Ishikawa (cell line): ENCODE results near the gene KRTAP4-9.

Experiments used
- CEBPB ChIP-seq: IDR thresholded peaks from 2 replicates; pipeline ENCODE4 v1.6.1; 2012
- CREB1 ChIP-seq: IDR thresholded peaks from 2 replicates; pipeline ENCODE4 v1.6.1; 2012; ENCODE audit warnings: low read depth
- EGR1 ChIP-seq: IDR thresholded peaks from 2 replicates; pipeline ENCODE4 v1.6.1; 2012
- EP300 ChIP-seq: IDR thresholded peaks from 2 replicates; pipeline ENCODE4 v1.6.1; 2012; ENCODE audit warnings: borderline replicate concordance
- FOXM1 ChIP-seq: IDR thresholded peaks from 2 replicates; pipeline ENCODE4 v1.6.1; 2012; ENCODE audit warnings: low read depth, borderline replicate concordance
- MAX ChIP-seq: IDR thresholded peaks from 2 replicates; pipeline ENCODE4 v1.6.1; 2012
- NFIC ChIP-seq: IDR thresholded peaks from 2 replicates; pipeline ENCODE4 v1.6.1; 2012
- RAD21 ChIP-seq: IDR thresholded peaks from 2 replicates; pipeline ENCODE4 v1.6.1; 2012; ENCODE audit warnings: low read depth
- REST ChIP-seq: IDR thresholded peaks from 2 replicates; pipeline ENCODE4 v1.6.1; 2012; ENCODE audit warnings: low read depth, mild to moderate bottlenecking
- TAF1 ChIP-seq: IDR thresholded peaks from 2 replicates; pipeline ENCODE4 v1.6.1; 2012; ENCODE audit warnings: low read depth, mild to moderate bottlenecking
- TCF12 ChIP-seq: IDR thresholded peaks from 2 replicates; pipeline ENCODE4 v1.6.1; 2012; ENCODE audit warnings: low read depth
- TEAD4 ChIP-seq: IDR thresholded peaks from 2 replicates; pipeline ENCODE4 v1.6.1; 2012
- USF1 ChIP-seq: IDR thresholded peaks from 2 replicates; pipeline ENCODE4 v1.6.1; 2012
- YY1 ChIP-seq: IDR thresholded peaks from 2 replicates; pipeline ENCODE4 v1.6.1; 2012; ENCODE audit warnings: low read depth
- ZBTB7A ChIP-seq: IDR thresholded peaks from 2 replicates; pipeline ENCODE4 v1.6.1; 2012; ENCODE audit warnings: low read depth

Gene KRTAP4-9

GRCh38 chr17:41103896-41104295, 1.3 kb upstream of the KRTAP4-9 start:
- TF ChIP-seq MAX (no peak), FOXM1 (no peak), REST (no peak), TAF1 (no peak), CREB1 (no peak), ZBTB7A (no peak), CEBPB (no peak), EP300 (no peak), TCF12 (no peak), TEAD4 (no peak), YY1 (no peak), NFIC (no peak), USF1 (no peak)

GRCh38 chr17:41107941-41108450, 2.8 kb downstream of the KRTAP4-9 start:
- TF ChIP-seq EP300 (no peak), FOXM1 (no peak), YY1 (no peak), RAD21 (no peak), REST (no peak), USF1 (no peak), TAF1 (no peak), CREB1 (no peak), NFIC (no peak), MAX (no peak), TEAD4 (no peak), ZBTB7A (no peak), CEBPB (no peak), TCF12 (no peak), EGR1 (no peak)

DNA sequence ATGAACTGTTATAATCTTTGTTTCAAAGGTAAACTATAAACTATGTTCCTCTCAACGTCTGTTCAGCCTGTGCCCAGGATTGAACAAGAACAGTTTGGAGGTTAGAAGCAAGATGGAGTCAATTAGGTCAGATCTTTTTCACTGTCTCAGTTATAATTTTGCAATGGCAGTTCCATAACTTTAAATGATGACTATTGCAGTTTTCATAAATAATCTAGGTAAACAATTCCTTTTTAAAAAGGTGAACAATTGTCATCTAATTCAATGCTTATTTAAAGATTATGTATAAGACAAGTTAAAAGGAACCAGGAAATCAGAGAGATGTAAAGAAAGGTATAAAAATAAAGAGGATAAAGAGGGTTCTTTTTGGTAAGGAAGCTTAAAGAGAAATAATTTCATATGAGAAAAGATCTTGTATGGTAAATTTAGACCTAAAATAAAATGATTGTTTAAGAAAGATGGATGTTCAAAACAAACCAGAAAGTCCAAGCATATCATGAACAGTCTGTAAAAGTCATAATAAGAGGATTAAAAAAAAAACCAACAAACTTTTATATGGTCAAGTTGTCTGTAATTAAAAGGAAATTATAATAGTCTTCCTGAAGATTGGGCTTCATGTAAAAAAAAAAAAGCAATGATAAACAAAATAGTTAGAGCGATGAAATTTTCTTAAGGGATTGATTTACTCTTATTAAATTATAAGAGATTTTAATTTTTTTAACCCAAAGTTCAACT, 6.1 kb downstream of the KRTAP4-9 start:
- no peak for TF ChIP-seq EGR1
- no peak for TF ChIP-seq CREB1
- no peak for TF ChIP-seq YY1
- no peak for TF ChIP-seq TAF1
- no peak for TF ChIP-seq TEAD4
- TF ChIP-seq REST = no peak
- TF ChIP-seq FOXM1 = no peak
- TF ChIP-seq USF1 = no peak
- no peak for TF ChIP-seq CEBPB
- TF ChIP-seq MAX = no peak
- no peak for TF ChIP-seq NFIC
- TF ChIP-seq EP300 = no peak
- TF ChIP-seq TCF12 = no peak
- TF ChIP-seq RAD21 = no peak
- TF ChIP-seq ZBTB7A = no peak
